ENCODE measurements around the gene OR51B4.
"Not testable (repeated sequence)": the region's sequence is repeated elsewhere in the genome, so short reads cannot be mapped to it uniquely, and the experiment has no call there.

DNA sequence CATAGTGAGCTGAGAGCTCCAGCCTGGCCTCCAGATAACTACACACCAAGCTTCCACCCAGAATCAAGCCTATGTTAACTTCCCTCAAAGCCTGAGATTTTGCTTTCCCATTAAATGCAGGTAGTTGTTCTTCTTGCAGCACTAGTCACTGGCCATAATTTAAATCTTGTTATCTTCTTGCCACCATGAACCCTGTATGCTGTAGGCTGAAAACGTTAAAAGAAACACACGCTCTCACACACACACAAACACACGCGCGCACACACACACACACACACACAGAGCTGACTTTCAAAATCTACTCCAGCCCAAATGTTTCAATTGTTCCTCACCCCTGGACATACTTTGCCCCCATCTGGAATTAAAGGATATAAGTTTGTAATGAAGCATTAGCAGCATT lies 48.3 kb downstream of the OR51B4 start:
- not testable (repeated sequence) for TF ChIP-seq POLR2AphosphoS5 (IDR thresholded peaks at IDR 0.05; ENCODE audit: low read depth, low read length); EZH2phosphoT487 (IDR thresholded peaks at IDR 0.05; ENCODE audit: borderline replicate concordance); YY1 (IDR thresholded peaks at IDR 0.05; ENCODE audit: extremely low read depth, insufficient replicate concordance, low read depth, low read length); CBX3 (IDR thresholded peaks at IDR 0.05; ENCODE audit: low read depth); ZFX (IDR thresholded peaks at IDR 0.05)
- TF ChIP-seq, protein P1, sequence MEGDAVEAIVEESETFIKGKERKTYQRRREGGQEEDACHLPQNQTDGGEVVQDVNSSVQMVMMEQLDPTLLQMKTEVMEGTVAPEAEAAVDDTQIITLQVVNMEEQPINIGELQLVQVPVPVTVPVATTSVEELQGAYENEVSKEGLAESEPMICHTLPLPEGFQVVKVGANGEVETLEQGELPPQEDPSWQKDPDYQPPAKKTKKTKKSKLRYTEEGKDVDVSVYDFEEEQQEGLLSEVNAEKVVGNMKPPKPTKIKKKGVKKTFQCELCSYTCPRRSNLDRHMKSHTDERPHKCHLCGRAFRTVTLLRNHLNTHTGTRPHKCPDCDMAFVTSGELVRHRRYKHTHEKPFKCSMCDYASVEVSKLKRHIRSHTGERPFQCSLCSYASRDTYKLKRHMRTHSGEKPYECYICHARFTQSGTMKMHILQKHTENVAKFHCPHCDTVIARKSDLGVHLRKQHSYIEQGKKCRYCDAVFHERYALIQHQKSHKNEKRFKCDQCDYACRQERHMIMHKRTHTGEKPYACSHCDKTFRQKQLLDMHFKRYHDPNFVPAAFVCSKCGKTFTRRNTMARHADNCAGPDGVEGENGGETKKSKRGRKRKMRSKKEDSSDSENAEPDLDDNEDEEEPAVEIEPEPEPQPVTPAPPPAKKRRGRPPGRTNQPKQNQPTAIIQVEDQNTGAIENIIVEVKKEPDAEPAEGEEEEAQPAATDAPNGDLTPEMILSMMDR (IDR thresholded peaks at IDR 0.05 in 2 of 3, conservative IDR thresholded peaks at IDR 0.05 in 1 of 3; ENCODE audit: borderline replicate concordance in 1 of 3, insufficient read depth in 1 of 3, low read depth in 2 of 3, low read length in 2 of 3): not testable (repeated sequence)
- TF ChIP-seq, protein P2, sequence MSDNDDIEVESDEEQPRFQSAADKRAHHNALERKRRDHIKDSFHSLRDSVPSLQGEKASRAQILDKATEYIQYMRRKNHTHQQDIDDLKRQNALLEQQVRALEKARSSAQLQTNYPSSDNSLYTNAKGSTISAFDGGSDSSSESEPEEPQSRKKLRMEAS (IDR thresholded peaks at IDR 0.05): not testable (repeated sequence)
